GM21723 (cell line): ENCODE data around the gene MYLIP.
"Not testable (repeated sequence)": the region's sequence is repeated elsewhere in the genome, so short reads cannot be mapped to it uniquely, and the experiment has no call there.

Experiments
- ATAC-seq: cut with Tn5 transposase; IDR thresholded peaks from one replicate; pipeline ENCODE4 v1.9.1; 2021; ENCODE audit warnings: mild to moderate bottlenecking, moderate library complexity; ENCODE audit not compliant: unreplicated experiment

The MYLIP gene

DNA sequence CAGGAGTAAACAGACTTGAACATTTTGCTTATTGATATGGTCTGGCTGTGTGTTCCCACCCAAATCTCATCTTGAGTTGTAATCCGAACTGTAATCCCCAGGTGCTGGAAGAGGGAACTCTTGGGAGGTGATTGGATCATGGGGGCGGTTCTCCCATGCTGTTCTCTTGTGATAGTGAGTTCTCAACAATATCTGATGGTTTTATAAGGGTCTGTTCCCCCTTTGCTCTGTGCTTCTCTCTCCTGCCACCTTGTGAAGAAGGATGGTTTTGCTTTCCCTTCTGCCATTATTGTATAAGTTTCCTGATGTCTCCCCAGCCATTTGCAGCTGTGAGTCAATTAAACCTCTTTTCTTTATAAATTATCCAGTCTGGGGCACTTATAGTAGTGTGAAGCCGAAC lies 40.0 kb downstream of the MYLIP start:
- no peak for ATAC-seq

GRCh38 chr6:16171400-16171799 lies 42.5 kb downstream of the MYLIP start:
- ATAC-seq = no peak

DNA sequence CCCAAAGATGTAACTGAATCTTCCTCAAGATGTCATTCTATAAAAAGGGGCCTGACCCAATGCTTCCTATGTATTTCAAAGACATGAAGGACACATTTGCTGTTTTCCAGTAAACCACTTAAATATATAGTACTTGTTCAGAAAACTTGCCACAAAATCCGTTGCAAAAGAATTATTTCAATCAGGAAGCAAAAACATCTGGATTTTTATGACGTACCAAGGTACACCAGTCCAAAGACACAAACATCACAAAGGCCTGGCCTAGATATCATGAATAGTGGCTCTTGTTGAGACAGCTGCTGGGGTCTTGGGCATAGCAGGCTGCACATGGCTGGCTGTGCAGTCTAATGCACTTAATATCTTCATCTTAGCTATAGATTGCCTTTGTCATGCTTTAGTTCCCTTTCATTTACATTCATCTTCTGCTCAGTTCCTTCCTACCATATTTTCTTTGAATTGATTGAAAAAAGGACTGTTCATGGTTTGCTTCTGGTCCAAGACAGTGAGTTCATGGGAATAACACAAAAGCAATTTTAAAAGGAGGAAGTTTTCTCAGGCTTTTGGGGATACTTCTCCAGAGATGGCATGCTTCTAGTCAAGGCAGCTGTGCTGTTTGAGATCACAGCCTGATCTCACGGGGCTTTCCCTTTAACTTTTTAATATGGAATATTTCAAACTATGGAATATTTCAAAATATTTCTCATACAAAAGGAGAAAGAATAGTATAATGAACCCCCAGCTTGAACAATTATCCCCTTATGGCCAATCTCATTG lies 44.5 kb downstream of the MYLIP start:
- ATAC-seq = no peak

GRCh38 chr6:16174416-16175078 lies 45.7 kb downstream of the MYLIP start:
- no peak for ATAC-seq

GRCh38 chr6:16176600-16176999 lies 47.7 kb downstream of the MYLIP start:
- ATAC-seq = not testable (repeated sequence)

DNA sequence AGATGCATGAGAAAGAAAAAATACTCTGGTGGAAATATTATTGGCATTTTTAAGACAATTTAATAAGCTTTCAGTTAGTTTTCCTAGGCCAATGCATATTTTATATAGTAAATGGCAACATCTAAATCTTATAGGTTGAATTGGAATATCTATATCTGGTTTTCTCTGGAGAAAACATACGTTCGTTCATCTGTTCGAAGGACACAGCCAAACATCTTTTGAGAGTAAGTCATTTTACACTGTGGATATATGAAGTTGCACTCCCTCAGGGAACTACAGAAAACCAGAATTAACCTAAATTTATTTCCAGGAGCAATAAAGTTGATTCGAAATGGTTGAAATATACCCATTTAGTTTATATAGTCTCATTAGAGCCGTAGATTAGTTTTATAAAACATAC lies 49.0 kb downstream of the MYLIP start:
- ATAC-seq = no peak

DNA sequence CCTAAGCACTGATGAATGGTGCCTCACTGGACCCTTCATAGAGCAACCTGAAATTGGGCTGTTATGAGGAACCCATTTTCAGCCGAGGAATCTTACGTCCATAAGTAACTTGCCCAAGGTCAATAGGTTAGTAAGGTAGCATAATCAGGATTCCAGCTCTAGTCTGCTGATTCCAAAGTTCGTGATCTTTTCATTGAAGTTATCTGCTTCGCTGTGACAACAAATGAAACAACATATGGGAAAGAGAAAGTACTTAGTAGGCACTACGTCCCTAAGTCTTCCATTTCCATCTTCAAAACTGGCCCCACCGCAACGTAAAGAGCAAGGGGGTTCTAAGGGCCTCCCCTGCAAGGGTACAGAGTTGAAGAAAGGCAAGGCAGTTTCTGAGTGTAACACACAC lies 49.5 kb downstream of the MYLIP start:
- no peak for ATAC-seq

- ATAC-seq = no peak
These were observed 50.2 kb downstream of the MYLIP start for GRCh38 chr6:16179063-16179462.

- ATAC-seq = no peak
These were observed 51.1 kb downstream of the MYLIP start for GRCh38 chr6:16179970-16180431.

GRCh38 chr6:16180696-16181438 lies 52.0 kb downstream of the MYLIP start:
- no peak for ATAC-seq

GRCh38 chr6:16181439-16182297 lies 52.8 kb downstream of the MYLIP start:
- no peak for ATAC-seq

GRCh38 chr6:16183187-16183664 lies 54.3 kb downstream of the MYLIP start:
- ATAC-seq = peak; percentile 46

DNA sequence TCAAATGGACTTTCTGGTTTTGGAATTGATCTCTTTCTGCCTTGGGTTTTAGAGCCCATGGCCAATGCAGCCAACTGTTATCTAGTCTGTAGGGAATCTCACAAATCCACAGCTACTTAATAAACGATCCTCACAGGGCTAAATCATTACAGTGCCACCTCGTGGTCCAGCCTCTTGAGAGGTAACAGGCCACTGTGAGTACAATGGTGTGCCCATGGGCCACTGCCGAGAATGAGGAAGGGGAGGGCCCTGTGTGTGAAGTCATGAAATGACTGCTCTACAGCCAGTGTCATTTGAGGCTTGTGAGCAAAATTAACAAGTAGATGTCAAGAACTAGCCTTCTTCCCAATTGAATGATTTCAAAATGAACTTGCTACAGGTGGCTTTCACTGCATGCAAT lies 55.2 kb downstream of the MYLIP start:
- peak; percentile 54 for ATAC-seq

DNA sequence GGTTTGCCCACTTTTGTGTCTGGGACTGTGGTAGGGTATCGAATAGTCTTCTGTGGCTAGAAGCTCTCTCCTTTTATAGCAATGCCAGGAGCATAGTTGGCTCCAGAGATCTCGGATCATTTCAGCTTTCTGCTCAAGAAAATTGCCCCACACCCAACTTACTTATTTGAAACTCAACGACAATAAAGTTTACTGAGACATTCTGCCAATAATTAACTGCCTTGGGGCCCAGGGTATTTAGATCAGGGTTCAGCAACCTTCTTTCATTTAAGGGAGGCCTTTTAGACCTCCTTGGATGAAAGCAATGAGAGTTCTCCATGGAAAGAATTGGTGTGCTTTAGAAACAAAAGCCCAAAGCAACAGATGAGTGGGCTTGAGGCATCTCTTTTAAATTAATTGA lies 55.7 kb downstream of the MYLIP start:
- ATAC-seq = no peak

DNA sequence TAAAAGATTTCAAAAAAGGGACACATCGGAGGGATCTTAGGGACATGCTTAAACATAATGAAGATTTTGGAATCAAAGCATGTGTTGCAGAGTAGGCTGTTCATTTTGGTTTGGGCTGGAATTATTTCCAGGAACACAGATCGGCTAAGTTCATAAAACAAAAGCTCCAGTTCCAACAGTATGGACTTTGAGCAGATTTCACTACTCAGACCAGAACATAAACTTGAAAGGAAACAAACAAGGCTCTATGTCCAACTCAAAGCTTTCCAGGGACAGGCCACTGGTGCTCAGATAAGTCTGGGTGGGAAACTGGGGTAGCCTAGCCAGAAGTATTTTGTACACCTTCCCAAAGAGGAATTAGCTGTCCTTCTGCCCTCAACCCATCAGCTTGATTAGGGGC lies 58.3 kb downstream of the MYLIP start:
- ATAC-seq = no peak

GRCh38 chr6:16190214-16190613 lies 61.3 kb downstream of the MYLIP start:
- no peak for ATAC-seq

GRCh38 chr6:16196260-16196983 lies 67.5 kb downstream of the MYLIP start:
- ATAC-seq = no peak

DNA sequence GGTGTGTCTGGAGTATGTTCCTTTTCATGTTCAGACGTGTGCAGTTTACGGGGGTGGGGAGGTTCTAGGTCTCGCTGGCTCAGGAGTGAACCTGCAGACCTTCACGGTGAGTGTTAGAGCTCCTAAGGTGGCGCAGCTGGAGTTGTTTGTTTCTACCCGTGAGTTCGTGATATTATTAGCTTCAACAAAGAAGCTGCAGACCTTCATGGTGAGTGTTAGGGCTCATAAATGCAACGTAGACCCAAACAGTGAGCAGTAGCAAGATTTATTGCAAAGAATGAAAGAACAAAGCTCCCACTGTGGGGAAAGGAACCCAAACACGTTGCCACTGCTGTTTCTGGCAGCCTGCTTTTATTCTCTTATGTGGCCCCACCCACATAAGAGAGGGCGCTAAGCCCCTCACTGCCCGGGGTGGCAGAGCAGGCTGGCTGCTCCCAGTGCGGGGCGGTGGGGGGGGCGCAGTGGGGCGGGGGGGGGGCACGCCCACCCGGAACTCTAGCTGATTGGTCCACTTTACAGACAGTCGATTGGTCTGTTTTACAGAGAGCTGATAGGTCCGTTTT lies 68.2 kb downstream of the MYLIP start:
- ATAC-seq = no peak
